ENCODE results near the gene SYNDIG1.

- no peak for TF ChIP-seq CTCF (IDR thresholded peaks at IDR 0.05; ENCODE audit: insufficient read depth, low read length)
- TF ChIP-seq, protein P1, sequence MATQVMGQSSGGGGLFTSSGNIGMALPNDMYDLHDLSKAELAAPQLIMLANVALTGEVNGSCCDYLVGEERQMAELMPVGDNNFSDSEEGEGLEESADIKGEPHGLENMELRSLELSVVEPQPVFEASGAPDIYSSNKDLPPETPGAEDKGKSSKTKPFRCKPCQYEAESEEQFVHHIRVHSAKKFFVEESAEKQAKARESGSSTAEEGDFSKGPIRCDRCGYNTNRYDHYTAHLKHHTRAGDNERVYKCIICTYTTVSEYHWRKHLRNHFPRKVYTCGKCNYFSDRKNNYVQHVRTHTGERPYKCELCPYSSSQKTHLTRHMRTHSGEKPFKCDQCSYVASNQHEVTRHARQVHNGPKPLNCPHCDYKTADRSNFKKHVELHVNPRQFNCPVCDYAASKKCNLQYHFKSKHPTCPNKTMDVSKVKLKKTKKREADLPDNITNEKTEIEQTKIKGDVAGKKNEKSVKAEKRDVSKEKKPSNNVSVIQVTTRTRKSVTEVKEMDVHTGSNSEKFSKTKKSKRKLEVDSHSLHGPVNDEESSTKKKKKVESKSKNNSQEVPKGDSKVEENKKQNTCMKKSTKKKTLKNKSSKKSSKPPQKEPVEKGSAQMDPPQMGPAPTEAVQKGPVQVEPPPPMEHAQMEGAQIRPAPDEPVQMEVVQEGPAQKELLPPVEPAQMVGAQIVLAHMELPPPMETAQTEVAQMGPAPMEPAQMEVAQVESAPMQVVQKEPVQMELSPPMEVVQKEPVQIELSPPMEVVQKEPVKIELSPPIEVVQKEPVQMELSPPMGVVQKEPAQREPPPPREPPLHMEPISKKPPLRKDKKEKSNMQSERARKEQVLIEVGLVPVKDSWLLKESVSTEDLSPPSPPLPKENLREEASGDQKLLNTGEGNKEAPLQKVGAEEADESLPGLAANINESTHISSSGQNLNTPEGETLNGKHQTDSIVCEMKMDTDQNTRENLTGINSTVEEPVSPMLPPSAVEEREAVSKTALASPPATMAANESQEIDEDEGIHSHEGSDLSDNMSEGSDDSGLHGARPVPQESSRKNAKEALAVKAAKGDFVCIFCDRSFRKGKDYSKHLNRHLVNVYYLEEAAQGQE (IDR thresholded peaks at IDR 0.05; ENCODE audit: insufficient replicate concordance, low read depth), result no peak
- TF ChIP-seq POLR2AphosphoS5 (IDR thresholded peaks at IDR 0.05; ENCODE audit: low read depth), result no peak
These were observed 215.7 kb downstream of the SYNDIG1 start for GRCh38 chr20:24684956-24685691.
